Measurements from ENCODE around the gene HK2. TPM values are rescaled to one million over a fixed set of nuclear protein-coding genes. Genes with fewer than 3 reads are reported as not detected.
"Not testable (repeated sequence)": the region's sequence is repeated elsewhere in the genome, so short reads cannot be mapped to it uniquely, and the experiment has no call there.

HK2 gene
- total RNA-seq, 2 experiments from 2014 or later = 53.5 to 53.7 TPM

DNA sequence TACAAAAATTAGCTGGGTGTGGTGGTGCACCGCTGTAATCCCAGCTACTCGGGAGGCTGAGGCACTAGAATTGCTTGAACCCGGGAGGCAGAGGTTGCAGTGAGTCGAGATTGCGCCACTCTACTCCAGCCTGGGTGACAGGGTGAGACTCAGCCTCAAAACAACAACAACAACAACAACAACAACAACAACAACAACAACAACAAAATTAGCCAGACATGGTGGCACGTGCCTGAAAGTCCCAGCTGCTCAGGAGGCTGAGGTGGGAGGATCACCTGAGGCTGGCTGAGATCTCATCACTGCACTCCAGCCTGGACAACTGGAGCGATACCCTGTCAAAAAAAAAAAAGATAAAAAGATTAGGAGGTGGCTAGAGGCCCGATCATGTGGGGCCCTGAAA, 19.4 kb downstream of the HK2 start:
- H3K4me3 Mint-ChIP-seq; POLR2A ChIA-PET; DNase-seq; intact Hi-C loops (cut with micrococcal nuclease); H3K27me3 Mint-ChIP-seq; H3K27ac Mint-ChIP-seq; H3K9me3 Mint-ChIP-seq: not testable (repeated sequence)
- Mint-ChIP-seq H3K36me3 (peaks cover 26% of the 10 kb centered on the region), H3K4me1 (ENCODE audit: low read depth) (peaks cover 37% of the 10 kb centered on the region)
- CTCF ChIA-PET = interaction anchor here (0.9 to 1.1 kb wide), 2 partner anchors 8 to 24 kb away, joined by 3 read pairs; no protein-coding TSS in a partner anchor

DNA sequence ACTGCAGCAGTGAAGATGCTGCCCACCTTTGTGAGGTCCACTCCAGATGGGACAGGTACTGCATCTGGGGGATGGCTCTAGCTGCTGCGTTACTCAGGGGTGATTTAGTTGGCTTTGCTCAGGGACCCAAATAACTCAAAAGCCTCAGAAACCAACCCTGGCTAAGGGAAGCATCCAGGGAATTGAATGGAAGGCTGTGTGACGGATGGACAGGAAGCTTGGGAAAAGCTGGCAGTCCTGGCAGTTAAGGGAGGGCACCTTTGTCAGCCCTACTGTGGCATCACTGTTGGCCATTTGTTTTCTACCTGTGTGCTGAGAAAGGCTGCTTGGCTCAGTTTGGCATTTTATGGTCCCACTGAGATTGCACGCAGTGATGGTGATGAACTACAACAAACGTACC, 20.5 kb downstream of the HK2 start:
- H3K36me3 Mint-ChIP-seq = peaks cover 26% of the 10 kb centered on the region
- no peak overlapping the region for H3K4me3 Mint-ChIP-seq
- ChIA-PET CTCF (no interaction called here), POLR2A (no interaction called here)
- H3K4me1 Mint-ChIP-seq (ENCODE audit: low read depth) = peaks cover 26% of the 10 kb centered on the region
- intact Hi-C loops (cut with micrococcal nuclease) = no loop called here
- no peak overlapping the region for H3K27ac Mint-ChIP-seq
- H3K27me3 Mint-ChIP-seq = no peaks in the 10 kb centered on the region
- no peaks in the 10 kb centered on the region for H3K9me3 Mint-ChIP-seq
- no peak for DNase-seq

DNA sequence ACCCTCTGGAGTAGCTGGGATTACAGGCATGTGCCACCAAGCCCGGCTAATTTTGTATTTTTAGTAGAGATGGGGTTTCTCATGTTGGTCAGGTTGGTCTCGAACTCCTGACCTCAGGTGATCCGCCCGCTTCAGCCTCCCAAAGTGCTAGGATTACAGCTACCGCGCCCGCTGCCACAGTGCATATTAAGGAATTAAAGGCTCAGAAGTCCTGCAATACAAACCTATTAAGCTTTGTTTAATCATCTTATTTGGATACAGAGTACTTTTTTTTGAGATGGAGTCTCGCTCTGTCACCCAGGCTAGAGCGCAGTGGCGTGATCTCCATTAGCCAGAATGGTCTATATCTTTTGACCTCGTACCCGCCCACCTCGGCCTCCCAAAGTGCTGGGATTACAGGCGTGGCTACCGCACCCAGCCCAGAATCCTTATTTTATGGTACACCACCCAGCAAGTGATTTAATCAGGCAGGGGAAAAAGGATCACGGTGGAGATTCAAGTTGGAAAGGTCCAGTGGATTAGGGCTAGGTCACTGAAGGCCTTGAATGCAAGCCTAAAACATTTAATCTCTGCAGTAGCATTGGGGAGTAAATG, 21.3 kb downstream of the HK2 start:
- POLR2A ChIA-PET; DNase-seq; CTCF ChIA-PET; H3K9me3 Mint-ChIP-seq; H3K27me3 Mint-ChIP-seq; H3K27ac Mint-ChIP-seq; intact Hi-C loops (cut with micrococcal nuclease); H3K4me3 Mint-ChIP-seq: not testable (repeated sequence)
- peaks cover 18% of the 10 kb centered on the region for H3K4me1 Mint-ChIP-seq (ENCODE audit: low read depth)
- peaks cover 26% of the 10 kb centered on the region for H3K36me3 Mint-ChIP-seq

DNA sequence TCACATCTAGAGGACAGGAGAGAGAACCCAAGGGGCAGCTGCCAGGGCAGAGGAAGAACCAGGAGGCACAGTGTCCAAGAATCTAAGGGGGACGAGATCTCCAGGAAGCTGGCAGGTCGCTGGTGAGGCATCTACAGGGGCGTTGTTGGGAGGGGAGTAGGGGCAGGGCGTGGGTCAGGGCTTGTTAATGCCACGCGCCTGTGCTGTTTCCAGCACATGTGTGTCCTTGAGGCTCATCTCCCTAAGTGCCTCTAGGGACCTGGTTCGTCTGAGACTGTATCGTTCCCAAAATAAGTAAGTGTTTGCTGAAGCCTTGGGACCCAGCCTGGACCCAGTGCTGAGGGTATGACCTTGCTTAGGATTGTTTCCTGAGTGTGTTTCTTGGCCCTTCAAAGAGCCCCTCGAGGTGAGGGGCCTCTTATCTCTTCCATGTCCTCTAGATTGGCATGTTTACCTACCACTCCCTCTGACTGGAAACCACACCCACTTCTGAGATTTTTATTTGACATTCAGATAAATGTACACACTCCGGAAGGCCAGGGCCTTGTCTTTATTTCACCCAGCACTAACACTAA, 22.2 kb downstream of the HK2 start:
- Mint-ChIP-seq H3K27ac (no peak overlapping the region), H3K4me3 (no peak overlapping the region), H3K9me3 (no peaks in the 10 kb centered on the region), H3K27me3 (no peaks in the 10 kb centered on the region), H3K4me1 (ENCODE audit: low read depth) (peaks cover 10% of the 10 kb centered on the region), H3K36me3 (peaks cover 26% of the 10 kb centered on the region)
- POLR2A ChIA-PET = no interaction called here
- DNase-seq = no peak
- intact Hi-C loops (cut with micrococcal nuclease) = no loop called here
- CTCF ChIA-PET = no interaction called here

DNA sequence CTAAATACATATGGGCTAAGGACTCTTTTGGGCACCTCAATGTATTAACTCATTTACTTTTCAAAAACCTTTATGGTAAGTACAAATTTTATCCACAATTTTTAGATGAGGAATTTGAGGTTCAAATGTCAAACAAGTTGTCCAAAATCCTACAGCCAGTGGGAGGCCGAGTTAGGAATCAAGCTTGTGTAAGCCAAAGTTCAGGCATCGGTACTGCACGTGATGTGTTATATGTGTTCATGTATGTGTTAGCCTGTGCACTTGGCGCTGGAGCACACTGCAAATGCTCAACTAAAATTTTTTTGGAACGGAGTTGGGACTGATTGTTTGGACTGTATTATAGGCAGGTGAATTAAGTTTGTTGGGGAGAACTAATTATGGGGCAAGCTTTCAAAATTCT, 22.7 kb downstream of the HK2 start:
- CTCF ChIA-PET = no interaction called here
- H3K27me3 Mint-ChIP-seq = no peaks in the 10 kb centered on the region
- no peak for DNase-seq
- POLR2A ChIA-PET = no interaction called here
- peaks cover 7% of the 10 kb centered on the region for H3K4me1 Mint-ChIP-seq (ENCODE audit: low read depth)
- H3K4me3 Mint-ChIP-seq = no peak overlapping the region
- peaks cover 24% of the 10 kb centered on the region for H3K36me3 Mint-ChIP-seq
- H3K9me3 Mint-ChIP-seq = no peaks in the 10 kb centered on the region
- intact Hi-C loops (cut with micrococcal nuclease) = no loop called here
- H3K27ac Mint-ChIP-seq = no peak overlapping the region

DNA sequence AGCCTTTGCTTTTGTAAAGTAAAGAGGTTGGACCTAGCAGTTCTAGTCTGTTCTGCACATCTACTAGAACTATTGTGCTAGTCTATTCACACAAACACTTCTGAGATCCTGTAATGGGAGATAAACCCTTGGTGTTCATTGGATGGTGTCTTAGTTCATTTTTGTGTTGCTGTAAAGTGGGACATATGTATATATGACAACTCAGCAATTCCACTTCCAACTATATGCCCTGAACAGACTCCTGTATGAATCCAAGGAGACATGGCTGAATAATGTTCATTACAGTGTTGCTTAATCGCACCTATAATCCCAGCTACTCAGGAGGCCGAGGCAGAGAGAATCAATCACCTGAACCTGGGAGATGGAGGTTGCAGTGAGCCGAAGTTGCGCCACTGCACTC, 23.3 kb downstream of the HK2 start:
- ChIA-PET POLR2A (no interaction called here), CTCF (interaction anchor here (1.7 kb wide), 1 partner anchor 19 kb away, joined by 6 read pairs; no protein-coding TSS in a partner anchor)
- Mint-ChIP-seq H3K27me3 (no peaks in the 10 kb centered on the region), H3K36me3 (peaks cover 26% of the 10 kb centered on the region), H3K27ac (no peak overlapping the region), H3K4me1 (ENCODE audit: low read depth) (peaks cover 7% of the 10 kb centered on the region), H3K9me3 (no peaks in the 10 kb centered on the region), H3K4me3 (no peak overlapping the region)
- intact Hi-C loops (cut with micrococcal nuclease) = no loop called here
- DNase-seq = no peak

DNA sequence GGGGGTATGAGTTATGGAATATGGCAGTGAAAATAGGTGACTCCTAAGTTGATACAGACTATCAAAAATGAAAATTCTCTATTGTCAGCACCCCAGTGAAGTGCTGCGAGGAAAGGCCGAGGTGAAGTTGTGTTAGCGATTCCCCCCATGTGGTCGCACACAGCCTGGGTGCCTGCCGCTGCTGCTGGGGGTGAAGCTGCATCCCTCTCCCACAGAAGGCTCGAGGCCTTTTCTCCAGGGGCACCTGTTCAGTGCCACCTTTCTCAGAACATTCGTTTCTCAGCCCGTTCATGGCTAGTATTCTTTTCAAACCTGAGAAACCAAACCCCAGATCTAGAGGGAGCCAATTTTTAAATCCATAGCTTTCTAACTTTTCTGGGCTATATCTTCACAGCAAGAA, 23.8 kb downstream of the HK2 start:
- Mint-ChIP-seq H3K36me3 (peaks cover 26% of the 10 kb centered on the region), H3K4me3 (no peak overlapping the region), H3K9me3 (no peaks in the 10 kb centered on the region), H3K4me1 (ENCODE audit: low read depth) (peaks cover 7% of the 10 kb centered on the region), H3K27me3 (no peaks in the 10 kb centered on the region), H3K27ac (no peak overlapping the region)
- POLR2A ChIA-PET = no interaction called here
- DNase-seq = no peak
- CTCF ChIA-PET = interaction anchor here (1.7 kb wide), 1 partner anchor 19 kb away, joined by 6 read pairs; no protein-coding TSS in a partner anchor
- intact Hi-C loops (cut with micrococcal nuclease) = no loop called here

DNA sequence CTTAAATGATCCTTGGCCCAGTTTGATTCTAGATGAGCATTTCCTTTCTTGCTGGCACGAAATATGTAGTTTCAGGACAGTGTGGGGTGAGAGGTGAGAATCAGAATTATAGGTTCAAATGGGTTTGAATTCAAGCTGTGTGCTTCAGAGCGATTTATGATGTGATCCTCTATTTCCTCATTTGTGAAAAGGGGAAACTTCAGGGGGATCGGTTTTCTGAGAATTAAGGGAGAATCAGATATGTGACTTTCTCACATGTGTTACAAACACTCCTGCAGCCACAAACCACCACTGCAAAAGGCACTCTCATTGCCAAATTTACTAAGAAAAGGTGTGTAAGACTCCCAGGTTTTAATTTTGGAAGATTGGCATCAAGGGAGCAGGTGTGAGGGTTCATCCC, 24.4 kb downstream of the HK2 start:
- DNase-seq = no peak
- Mint-ChIP-seq H3K36me3 (peaks cover 26% of the 10 kb centered on the region), H3K4me3 (no peak overlapping the region), H3K9me3 (no peaks in the 10 kb centered on the region), H3K4me1 (ENCODE audit: low read depth) (peaks cover 9% of the 10 kb centered on the region), H3K27ac (no peak overlapping the region), H3K27me3 (no peaks in the 10 kb centered on the region)
- ChIA-PET POLR2A (no interaction called here), CTCF (interaction anchor here (1.7 kb wide), 1 partner anchor 18 kb away, joined by 6 read pairs; no protein-coding TSS in a partner anchor)
- intact Hi-C loops (cut with micrococcal nuclease) = no loop called here

DNA sequence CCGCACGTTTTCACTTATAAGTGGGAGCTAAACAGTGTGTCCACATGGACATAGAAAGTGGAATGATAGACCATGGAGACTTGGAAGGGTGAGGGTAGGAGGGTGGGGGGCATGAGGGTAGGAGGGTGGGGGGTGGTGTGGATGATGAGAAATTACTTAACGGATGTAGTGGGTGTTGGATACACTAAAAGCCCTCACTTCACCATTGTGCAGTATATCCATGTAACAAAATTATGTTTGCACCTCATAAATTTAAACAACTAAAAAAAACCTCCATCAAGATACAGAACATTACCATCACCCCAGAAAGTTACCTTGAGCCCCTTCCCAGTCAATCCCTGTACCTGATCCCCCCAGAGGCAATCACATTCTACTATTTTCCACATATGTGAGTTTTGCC, 26.2 kb downstream of the HK2 start:
- DNase-seq = no peak
- H3K27ac Mint-ChIP-seq = no peak overlapping the region
- intact Hi-C loops (cut with micrococcal nuclease) = no loop called here
- ChIA-PET CTCF (interaction anchor here (0.7 kb wide), 1 partner anchor 705 kb away, joined by 3 read pairs; no protein-coding TSS in a partner anchor), POLR2A (no interaction called here)
- H3K4me3 Mint-ChIP-seq = no peak overlapping the region
- H3K36me3 Mint-ChIP-seq = peaks cover 19% of the 10 kb centered on the region
- H3K27me3 Mint-ChIP-seq = no peaks in the 10 kb centered on the region
- H3K9me3 Mint-ChIP-seq = no peaks in the 10 kb centered on the region
- peaks cover 9% of the 10 kb centered on the region for H3K4me1 Mint-ChIP-seq (ENCODE audit: low read depth)

DNA sequence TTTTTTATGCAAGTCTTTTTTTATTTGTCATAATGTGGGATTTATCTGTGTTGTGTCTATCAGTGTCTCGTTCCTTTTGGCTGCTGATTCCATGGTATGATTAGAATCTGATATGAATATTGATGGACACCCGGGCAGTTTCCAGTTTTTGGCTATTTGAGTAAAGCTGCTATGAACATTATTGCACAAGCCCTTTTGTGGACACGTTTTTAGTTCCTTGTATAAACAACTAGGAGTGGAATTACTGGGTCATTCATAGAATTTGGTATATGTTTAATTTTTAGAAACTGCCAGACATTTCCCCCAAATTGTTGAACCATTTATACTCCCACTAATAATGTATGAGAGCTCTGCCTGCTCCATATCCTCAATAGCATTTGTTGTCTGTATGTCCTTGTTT, 26.6 kb downstream of the HK2 start:
- intact Hi-C loops (cut with micrococcal nuclease) = no loop called here
- H3K9me3 Mint-ChIP-seq = no peaks in the 10 kb centered on the region
- CTCF ChIA-PET = no interaction called here
- no peak overlapping the region for H3K4me3 Mint-ChIP-seq
- no peaks in the 10 kb centered on the region for H3K27me3 Mint-ChIP-seq
- peaks cover 8% of the 10 kb centered on the region for H3K4me1 Mint-ChIP-seq (ENCODE audit: low read depth)
- H3K27ac Mint-ChIP-seq = no peak overlapping the region
- DNase-seq = no peak
- H3K36me3 Mint-ChIP-seq = peaks cover 15% of the 10 kb centered on the region
- POLR2A ChIA-PET = no interaction called here

DNA sequence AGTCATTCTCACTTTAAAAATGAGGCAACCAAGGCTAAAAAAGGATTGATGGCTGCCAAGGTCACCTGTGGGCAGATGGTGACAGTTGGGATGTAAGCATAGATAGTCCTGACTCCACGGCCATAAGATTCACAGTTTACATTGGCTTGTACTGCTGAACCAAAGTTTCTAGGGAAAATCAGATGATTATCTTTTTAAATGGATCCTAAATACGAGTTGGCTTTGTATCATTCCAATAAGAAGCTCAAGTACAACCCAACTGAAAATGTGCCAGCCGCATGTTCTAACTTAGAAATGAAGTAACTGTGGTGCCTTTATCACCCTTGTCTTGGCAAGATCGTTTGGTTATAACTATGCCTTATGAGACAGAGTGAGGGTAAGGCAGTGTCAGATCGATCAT, 27.6 kb downstream of the HK2 start:
- ChIA-PET POLR2A (no interaction called here), CTCF (interaction anchor here (1.0 kb wide), 1 partner anchor 9 kb away, joined by 3 read pairs; no protein-coding TSS in a partner anchor)
- no peak overlapping the region for H3K27ac Mint-ChIP-seq
- no peaks in the 10 kb centered on the region for H3K9me3 Mint-ChIP-seq
- intact Hi-C loops (cut with micrococcal nuclease) = no loop called here
- DNase-seq = no peak
- H3K4me3 Mint-ChIP-seq = no peak overlapping the region
- H3K4me1 Mint-ChIP-seq (ENCODE audit: low read depth) = peaks cover 9% of the 10 kb centered on the region
- no peaks in the 10 kb centered on the region for H3K27me3 Mint-ChIP-seq
- H3K36me3 Mint-ChIP-seq = peaks cover 6% of the 10 kb centered on the region

DNA sequence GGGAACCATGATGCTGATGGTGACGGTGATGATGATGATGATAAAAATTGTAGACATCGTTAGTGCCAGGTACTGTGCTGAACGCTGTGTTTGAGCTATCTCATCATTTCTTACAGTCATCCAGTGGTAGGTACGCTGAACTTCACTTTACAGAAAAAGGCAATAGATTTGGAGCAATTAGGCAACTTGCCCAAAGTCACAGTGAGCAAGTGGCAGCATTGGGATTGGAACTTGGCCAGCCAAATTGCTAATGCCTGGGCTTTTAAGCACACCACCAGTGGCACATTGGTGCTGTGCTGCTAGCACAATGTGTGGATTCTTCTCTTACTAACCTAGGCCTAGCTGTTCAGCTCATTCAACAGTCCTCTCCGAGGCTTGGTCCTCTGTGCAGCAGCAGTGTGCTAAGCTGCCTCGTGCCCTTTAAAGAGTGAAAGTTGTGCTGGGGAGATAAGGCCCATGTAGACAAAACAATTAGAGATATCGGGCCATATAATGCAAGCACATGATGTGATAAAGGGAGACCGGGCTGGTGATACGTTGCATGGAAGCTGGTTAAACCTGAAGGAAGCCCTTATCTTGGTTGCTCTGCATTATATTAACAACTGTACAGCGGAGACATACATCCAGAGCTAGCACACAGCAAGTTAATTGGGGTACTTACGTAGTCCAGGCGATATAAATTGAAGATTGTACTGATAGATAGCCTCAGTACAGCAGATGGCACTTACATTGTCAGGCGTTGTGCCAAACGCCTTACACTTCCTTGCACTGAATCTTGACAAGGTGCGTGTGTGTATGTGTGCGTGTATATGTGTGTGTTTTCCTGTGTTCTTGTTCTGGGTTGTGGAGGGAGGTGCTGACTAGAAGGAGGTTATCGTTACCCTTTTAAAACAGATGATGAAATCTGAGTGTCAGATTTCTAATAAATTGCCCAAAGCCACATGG, 28.4 kb downstream of the HK2 start:
- POLR2A ChIA-PET = no interaction called here
- H3K27ac Mint-ChIP-seq = no peak overlapping the region
- intact Hi-C loops (cut with micrococcal nuclease) = no loop called here
- H3K4me1 Mint-ChIP-seq (ENCODE audit: low read depth) = peaks cover 11% of the 10 kb centered on the region
- H3K36me3 Mint-ChIP-seq = peaks cover 5% of the 10 kb centered on the region
- no peaks in the 10 kb centered on the region for H3K27me3 Mint-ChIP-seq
- H3K9me3 Mint-ChIP-seq = no peaks in the 10 kb centered on the region
- DNase-seq = no peak
- no peak overlapping the region for H3K4me3 Mint-ChIP-seq
- CTCF ChIA-PET = interaction anchor here (1.0 kb wide), 1 partner anchor 9 kb away, joined by 3 read pairs; no protein-coding TSS in a partner anchor
